Sigmoid colon (tissue), 7 donors: ENCODE measurements around the gene FOXP1. TPM values are rescaled to one million over a fixed set of nuclear protein-coding genes. Genes with fewer than 3 reads are reported as not detected.

Experiments
- DNase-seq: peaks from one replicate; pipeline ENCODE4 v3.0.0-alpha.2; 2019
- H3K27ac ChIP-seq, 4 donors: fragments of 200-600 bp; sonication (generic); one replicate each; pipeline ENCODE4 v1.5.1; 2016 to 2019; ENCODE audit warnings: mild to moderate bottlenecking in 1 of 4
- H3K27me3 ChIP-seq, 3 donors: fragments of 200-600 bp; sonication (generic); one replicate each; pipeline ENCODE4 v1.5.1; 2019; ENCODE audit warnings: mild to moderate bottlenecking in 1 of 3
- H3K36me3 ChIP-seq, 4 donors: fragments of 200-600 bp; sonication (generic); one replicate each; pipeline ENCODE4 v1.5.1; 2016 to 2019
- H3K4me1 ChIP-seq, 4 donors: fragments of 200-600 bp; sonication (generic); one replicate each; pipeline ENCODE4 v1.5.1; 2017 to 2019
- H3K4me3 ChIP-seq, 4 donors: fragments of 200-600 bp; sonication (generic); one replicate each; pipeline ENCODE4 v1.5.1; 2017 to 2019; ENCODE audit warnings: mild to moderate bottlenecking in 2 of 4, moderate library complexity in 1 of 4
- H3K9me3 ChIP-seq, 4 donors: fragments of 200-600 bp in 3 of 4; sonication (generic) in 3 of 4; one replicate each; pipeline versions ENCODE4 v1.5.1 to v1.6.1; 2013 to 2019
- CTCF ChIP-seq, 4 experiments: fragments of 450-650 bp in 3 of 4; fragments of 200-600 bp in 1 of 4; IDR thresholded peaks; one replicate each; pipeline ENCODE4 v1.5.1; 2016 to 2019; ENCODE audit warnings: antibody characterized with exemption in 4 of 4, mild to moderate bottlenecking in 3 of 4, moderate library complexity in 2 of 4
- EP300 ChIP-seq, 4 donors: sonication (generic); formaldehyde crosslinking; IDR thresholded peaks; one replicate each; pipeline ENCODE4 v1.6.1; 2017; ENCODE audit warnings: antibody characterized with exemption in 4 of 4
- POLR2A ChIP-seq, 2 donors: fragments of 450-650 bp; IDR thresholded peaks; one replicate each; pipeline ENCODE4 v1.6.1; 2016; ENCODE audit warnings: antibody characterized with exemption in 2 of 2, mild to moderate bottlenecking in 2 of 2, moderate library complexity in 2 of 2
- POLR2AphosphoS5 ChIP-seq, 4 donors: sonication (generic); formaldehyde crosslinking; IDR thresholded peaks; one replicate each; pipeline ENCODE4 v1.6.1; 2017; ENCODE audit warnings: antibody characterized with exemption in 4 of 4
- WGBS, 2 donors: extraction: QIAGEN DNeasy Blood & Tissue Kit; methylation state at CpG; one replicate each; pipeline ENCODE4 v1.1.7; 2013; 5-methylcytosine and 5-hydroxymethylcytosine counted together
- intact Hi-C: fragments of 100-400 bp; cut with DNase I; formaldehyde crosslinking; loops from one replicate; pipeline ENCODE4 v1.15.1; 2023
- polyA plus RNA-seq, 3 donors: library from polyadenylated mRNA; stranded (reverse); fragments of 200-250 nt; gene quantifications; one replicate each; pipeline ENCODE4 v1.2.3, GENCODE V29; 2013
- total RNA-seq, 4 donors: library from RNA; depleted of rRNA; stranded (reverse); fragments of >200 nt; gene quantifications; one replicate each; pipeline ENCODE4 v1.1.0, GENCODE V29; 2016
- donor health status: healthy with polysubstance abuse.
- donor health status: Bipolar disorder and iron deficiency.
- donor health status: healthy.

The FOXP1 gene
- total and polyA plus RNA-seq, 7 donors = 13.8 to 232 (median 139) TPM

DNA sequence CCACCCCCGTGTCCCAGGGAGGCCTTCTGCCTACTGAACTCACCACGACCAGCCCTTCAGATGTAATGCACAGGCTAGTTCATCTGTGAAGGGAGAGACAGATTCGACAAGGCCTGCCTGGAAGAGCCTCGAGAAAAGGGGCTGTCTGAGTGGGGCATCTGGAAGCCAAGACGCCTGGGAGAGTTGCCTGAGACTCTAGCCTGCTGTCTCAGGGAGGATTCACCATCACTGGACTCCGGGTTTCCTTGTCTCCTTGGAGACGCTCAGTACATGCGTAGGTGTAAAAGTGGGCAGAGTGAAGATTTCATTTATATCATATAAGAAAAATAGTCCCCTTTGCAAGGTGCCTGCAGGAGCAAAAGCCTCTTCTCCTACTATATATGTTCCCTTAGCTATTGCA lies 468.9 kb downstream of the FOXP1 start:
- Histone ChIP-seq H3K27ac (peak overlapping the region; percentile 56 to 86 (median 81)), H3K27me3 (no peaks in the 10 kb centered on the region), H3K4me3 (no peak overlapping the region), H3K36me3 (peaks cover 0 to 17% (median 12%) of the 10 kb centered on the region in 4 donors), H3K4me1 (peaks cover 0 to 95% (median 59%) of the 10 kb centered on the region in 4 donors), H3K9me3 (no peaks in the 10 kb centered on the region)
- TF ChIP-seq EP300 (IDR thresholded peaks at IDR 0.05) (no peak), POLR2A (IDR thresholded peaks at IDR 0.05) (no peak), CTCF (IDR thresholded peaks at IDR 0.05) (no peak), POLR2AphosphoS5 (IDR thresholded peaks at IDR 0.05) (no peak)
- WGBS, 2 donors = 88 to 92% methylated on average over 8 of the region's 8 CpGs
- intact Hi-C loops = no loop called here
- DNase-seq = no peak

DNA sequence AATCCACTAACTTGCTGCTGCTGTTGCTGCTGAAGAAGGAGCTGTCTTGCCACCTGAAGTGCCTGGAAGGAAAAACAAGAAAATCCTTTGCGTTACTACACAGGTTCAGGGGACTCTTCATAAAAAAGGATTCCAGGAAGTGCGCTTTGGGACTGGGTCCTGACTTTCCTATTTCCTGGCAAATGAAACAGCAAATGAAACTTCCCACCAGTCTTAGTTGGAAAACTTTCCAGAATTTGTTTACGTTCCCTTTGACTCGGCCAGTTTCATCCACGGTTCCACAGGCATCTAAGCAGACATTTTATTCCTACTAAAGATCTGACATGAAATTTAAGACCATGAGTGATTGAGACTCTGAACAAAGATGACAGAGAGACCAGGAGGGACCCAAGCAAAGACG lies 471.0 kb downstream of the FOXP1 start:
- no peak for TF ChIP-seq CTCF (IDR thresholded peaks at IDR 0.05)
- TF ChIP-seq POLR2AphosphoS5 (IDR thresholded peaks at IDR 0.05) = peak in 2 of 4 donors; percentile 41 to 50
- 66 to 72% methylated on average over 6 of the region's 6 CpGs for WGBS, 2 donors
- peaks cover 0 to 17% (median 12%) of the 10 kb centered on the region in 4 donors for H3K36me3 ChIP-seq
- DNase-seq = no peak
- intact Hi-C loops = no loop called here
- peaks cover 0 to 95% (median 61%) of the 10 kb centered on the region in 4 donors for H3K4me1 ChIP-seq
- H3K9me3 ChIP-seq = no peaks in the 10 kb centered on the region
- no peaks in the 10 kb centered on the region for H3K27me3 ChIP-seq
- H3K27ac ChIP-seq = peak overlapping the region; percentile 70 to 86 (median 81)
- H3K4me3 ChIP-seq = peak overlapping the region in 1 of 4 donors; percentile 7

DNA sequence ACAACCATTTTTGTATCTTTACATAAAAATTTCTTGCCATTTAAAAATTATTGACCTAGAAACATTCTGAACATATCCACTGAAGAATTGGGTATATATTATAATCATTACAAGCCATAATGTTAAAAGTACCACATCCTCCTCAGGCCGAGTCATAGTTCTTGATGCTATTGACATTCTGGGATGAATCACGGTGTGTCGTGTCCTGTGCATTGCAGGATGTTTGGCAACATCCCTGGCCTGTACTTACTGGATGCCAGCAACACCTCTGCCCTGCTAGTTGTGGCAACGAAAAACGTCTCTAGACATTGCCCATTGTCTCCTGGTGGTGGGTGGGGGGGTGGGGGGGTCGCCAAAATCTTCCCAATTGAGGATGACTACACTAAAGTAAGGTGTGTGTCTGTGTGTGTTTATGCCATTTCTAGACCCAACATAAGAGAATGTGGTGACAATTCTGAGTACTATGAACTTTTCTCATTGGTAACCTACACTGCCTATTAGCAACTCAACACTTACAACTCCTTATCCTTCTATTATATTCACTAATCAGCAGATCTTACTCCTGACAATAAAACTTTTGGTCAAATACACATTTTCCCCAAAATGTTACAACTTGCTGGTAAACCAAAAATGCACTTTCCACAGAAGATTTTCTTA lies 471.6 kb downstream of the FOXP1 start:
- peak overlapping the region in 1 of 4 donors; percentile 7 for H3K4me3 ChIP-seq
- peaks cover 0 to 17% (median 12%) of the 10 kb centered on the region in 4 donors for H3K36me3 ChIP-seq
- DNase-seq = no peak
- 70 to 72% methylated on average over 6 of the region's 6 CpGs for WGBS, 2 donors
- no peaks in the 10 kb centered on the region for H3K27me3 ChIP-seq
- intact Hi-C loops = no loop called here
- H3K27ac ChIP-seq = peak overlapping the region; percentile 70 to 86 (median 81)
- H3K4me1 ChIP-seq = peaks cover 0 to 96% (median 61%) of the 10 kb centered on the region in 4 donors
- no peaks in the 10 kb centered on the region for H3K9me3 ChIP-seq
- TF ChIP-seq CTCF (IDR thresholded peaks at IDR 0.05) (no peak), POLR2A (IDR thresholded peaks at IDR 0.05) (no peak), EP300 (IDR thresholded peaks at IDR 0.05) (no peak), POLR2AphosphoS5 (IDR thresholded peaks at IDR 0.05) (no peak)

- H3K9me3 ChIP-seq = no peaks in the 10 kb centered on the region
- DNase-seq = no peak
- H3K27me3 ChIP-seq = no peaks in the 10 kb centered on the region
- 91% methylated on average over 8 of the region's 8 CpGs for WGBS, 2 donors
- H3K36me3 ChIP-seq = peaks cover 0 to 17% (median 12%) of the 10 kb centered on the region in 4 donors
- peak overlapping the region; percentile 70 to 86 (median 81) for H3K27ac ChIP-seq
- TF ChIP-seq POLR2A (IDR thresholded peaks at IDR 0.05) (no peak), POLR2AphosphoS5 (IDR thresholded peaks at IDR 0.05) (no peak), EP300 (IDR thresholded peaks at IDR 0.05) (no peak), CTCF (IDR thresholded peaks at IDR 0.05) (no peak)
- H3K4me1 ChIP-seq = peaks cover 0 to 94% (median 66%) of the 10 kb centered on the region in 4 donors
- H3K4me3 ChIP-seq = no peak overlapping the region
- intact Hi-C loops = no loop called here
Observed at GRCh38 chr3:71110385-71111222, 472.9 kb downstream of the FOXP1 start.
